HG03064 (cell line): ENCODE results near the gene ZNF763.
"Not testable (repeated sequence)": the region's sequence is repeated elsewhere in the genome, so short reads cannot be mapped to it uniquely, and the experiment has no call there.

Experiments used
- ATAC-seq: cut with Tn5 transposase; IDR thresholded peaks from one replicate; pipeline ENCODE4 v1.9.1; 2021; ENCODE audit warnings: low read depth; ENCODE audit not compliant: unreplicated experiment

The ZNF763 gene

DNA sequence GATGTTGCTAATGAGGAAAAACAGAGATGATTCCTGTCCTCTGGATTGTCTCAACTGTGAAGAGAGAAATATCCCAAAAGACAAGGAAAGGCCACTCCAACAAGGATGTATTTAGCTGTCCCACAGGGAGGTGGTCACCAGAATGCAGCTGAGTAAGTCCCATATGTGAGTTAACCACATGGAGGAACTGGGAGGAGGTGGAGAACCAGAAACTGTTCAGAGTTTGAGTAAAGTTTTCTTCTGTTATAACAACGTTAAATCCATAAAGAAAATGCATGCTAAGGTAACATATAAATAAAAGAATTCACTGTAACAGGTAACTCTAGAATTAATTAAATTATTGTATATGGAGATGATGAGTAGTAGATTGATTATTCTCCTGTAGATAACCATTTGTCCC lies 5.3 kb downstream of the ZNF763 start:
- no peak for ATAC-seq

DNA sequence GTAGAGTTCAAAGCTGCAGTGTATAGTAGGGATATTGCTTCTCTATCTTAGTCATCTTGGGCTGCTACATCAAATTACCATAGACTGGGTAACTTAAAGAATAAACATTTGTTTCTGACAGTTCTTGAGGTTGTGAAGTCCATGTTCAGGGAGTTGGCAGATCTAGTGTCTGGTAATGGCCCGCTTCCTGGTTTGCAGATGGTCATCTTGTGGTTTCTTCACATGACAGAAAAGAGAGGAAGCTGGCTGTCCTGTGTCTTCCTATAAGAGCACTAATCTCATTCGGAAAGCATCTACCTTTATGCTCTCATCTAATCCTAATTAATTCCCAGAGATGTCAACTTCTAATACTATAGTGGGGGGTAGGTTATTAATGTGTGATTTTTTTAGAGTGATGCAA lies 6.2 kb downstream of the ZNF763 start:
- no peak for ATAC-seq

DNA sequence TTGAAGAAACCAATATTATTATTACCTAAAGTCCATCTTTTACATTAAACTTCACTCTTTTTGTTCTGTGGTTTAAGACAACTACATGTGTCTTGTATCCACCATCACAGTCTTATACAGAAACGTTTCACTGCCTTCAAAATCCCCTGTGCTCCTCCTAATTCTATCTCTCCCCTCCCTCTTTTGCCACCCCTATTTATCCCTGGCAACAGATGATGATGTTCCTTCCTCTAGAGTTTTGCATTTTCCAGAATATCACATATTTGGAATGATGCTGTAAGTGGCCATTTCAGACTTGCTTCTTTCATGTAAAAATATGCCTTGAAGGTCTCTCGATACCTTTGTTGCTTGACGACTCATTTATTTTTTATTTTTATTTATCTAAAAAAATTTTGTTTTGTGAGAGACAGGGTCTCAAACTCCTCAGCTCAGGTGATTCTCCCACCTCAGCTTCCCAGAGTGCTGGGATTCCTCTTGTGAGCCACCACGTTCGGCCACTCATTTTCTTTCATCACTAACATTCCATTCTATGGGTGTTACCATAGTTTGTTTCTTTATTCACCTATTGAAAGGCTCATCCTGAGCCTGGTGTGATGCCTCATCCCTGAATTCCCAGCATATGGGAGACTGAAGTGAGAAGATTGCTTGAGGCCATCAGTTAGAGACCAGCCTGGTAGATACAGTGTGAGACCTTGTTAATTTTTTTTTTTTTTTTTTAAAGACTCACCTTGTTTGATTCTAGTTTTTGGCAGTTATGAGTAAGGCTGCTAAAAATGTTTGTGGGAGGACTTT lies 8.4 kb downstream of the ZNF763 start:
- ATAC-seq = no peak

DNA sequence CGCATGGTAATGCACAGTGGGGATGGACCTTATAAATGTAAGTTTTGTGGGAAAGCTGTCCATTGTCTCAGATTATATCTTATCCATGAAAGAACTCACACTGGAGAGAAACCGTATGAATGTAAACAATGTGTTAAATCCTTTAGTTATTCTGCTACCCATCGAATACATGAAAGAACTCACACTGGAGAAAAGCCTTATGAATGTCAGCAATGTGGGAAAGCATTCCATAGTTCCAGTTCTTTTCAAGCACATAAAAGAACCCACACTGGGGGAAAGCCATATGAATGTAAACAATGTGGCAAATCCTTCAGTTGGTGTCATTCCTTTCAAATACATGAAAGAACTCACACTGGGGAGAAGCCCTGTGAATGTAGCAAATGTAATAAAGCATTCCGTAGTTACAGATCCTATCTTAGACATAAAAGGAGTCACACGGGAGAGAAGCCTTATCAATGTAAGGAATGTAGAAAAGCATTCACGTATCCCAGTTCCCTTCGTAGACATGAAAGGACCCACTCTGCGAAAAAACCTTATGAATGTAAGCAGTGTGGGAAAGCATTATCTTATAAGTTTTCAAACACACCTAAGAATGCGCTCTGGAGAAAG lies 13.8 kb downstream of the ZNF763 start:
- no peak for ATAC-seq

GRCh38 chr19:11979527-11979926 lies 14.7 kb downstream of the ZNF763 start:
- no peak for ATAC-seq

GRCh38 chr19:11982526-11982925 lies 17.7 kb downstream of the ZNF763 start:
- ATAC-seq = no peak

DNA sequence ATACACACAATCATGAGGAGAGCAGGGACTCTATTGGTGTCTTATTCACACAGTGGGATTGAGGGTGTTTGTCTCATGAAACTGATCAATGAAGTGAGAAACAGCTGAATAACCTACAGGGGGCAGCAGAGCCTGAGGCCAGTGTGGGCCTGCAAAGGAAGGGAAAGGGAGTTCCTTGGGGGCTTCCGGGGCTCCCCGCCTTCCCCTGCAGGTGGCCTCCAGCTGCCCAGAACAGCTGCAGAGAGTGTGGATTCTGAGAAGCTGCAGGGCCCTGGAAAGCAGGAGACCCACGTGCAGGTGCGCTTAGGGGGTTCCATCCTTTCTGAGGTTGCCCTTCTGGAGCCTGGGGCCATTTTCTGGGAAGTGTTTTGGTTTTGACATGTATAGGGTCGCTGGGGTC lies 20.1 kb downstream of the ZNF763 start:
- ATAC-seq = no peak

DNA sequence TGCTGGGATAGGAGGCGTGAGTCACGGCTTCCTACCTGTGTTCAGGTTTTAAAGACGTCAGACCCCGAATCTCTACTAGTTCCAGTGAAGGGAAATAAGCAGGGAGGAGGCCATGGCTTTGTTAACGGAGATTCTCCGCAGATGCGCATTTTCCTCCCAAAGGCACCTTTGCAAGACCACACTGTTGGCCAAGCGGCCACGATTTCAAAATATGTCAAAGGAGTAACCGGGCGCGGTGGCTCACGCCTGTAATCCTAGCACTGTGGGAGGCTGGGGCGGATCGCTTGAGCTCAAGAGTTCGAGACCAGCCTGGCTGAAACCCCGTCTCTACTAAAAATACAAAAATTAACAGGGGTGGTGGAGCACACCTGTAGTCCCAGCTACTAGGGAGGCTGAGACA lies 21.9 kb downstream of the ZNF763 start:
- ATAC-seq = no peak

DNA sequence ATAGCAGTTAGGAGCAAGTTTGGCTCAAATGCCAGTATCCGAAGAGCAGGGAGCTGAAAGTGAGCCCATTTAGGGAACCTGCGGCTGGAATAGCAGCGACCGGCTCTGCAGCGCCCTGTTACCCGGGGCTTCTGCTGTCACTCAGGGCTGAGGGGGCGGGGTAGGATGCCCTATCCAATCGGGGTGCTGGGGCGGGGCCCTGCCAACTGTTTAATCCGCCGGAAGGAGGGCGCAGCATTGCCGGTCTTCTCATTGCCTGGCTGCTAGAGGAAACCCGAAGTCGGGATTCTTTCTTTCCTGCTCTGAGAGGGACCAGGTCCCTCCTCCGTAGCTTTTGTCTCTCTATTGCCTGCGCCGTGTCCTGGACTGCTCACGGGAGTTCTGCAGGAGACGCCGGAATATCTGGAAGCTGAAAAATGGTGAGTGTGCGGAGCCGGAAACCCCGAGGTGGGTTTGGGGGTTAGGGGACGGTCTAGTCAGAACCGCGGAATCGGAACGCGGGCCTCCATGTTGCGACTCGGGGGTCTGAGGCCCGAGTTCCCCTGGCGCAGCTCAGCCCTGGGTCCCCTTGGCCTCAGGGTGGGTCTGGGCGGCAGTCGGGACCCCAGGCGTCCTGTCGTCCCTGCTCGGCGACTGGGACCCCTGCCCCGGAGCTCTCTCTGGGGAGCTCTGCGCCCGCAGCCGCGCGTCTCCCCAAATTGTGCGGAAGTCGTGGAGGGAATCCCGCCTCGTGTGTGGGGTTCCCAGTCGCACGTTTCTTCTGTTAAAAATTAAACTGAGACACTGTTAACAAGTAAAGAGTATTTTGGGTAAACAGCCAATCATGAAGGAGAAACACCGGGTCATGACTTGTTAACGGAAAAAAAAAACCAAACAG lies 22.8 kb downstream of the ZNF763 start:
- peak; percentile 68 for ATAC-seq

DNA sequence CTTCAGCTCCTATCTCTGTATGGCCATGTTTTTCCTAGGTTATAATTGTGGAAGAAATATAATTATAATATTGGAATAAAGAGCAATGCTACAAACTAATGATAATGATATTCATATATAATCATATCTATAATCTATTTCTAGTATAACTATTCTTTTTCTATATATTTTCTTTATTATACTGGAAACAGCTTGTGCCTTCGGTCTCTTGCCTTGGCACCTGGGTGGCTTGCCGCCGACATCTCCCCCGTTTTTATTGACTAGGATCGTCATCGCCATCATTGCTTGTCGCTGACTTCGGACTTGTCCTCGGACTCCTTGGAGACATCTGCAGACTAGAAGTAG lies 24.2 kb downstream of the ZNF763 start:
- ATAC-seq = no peak

DNA sequence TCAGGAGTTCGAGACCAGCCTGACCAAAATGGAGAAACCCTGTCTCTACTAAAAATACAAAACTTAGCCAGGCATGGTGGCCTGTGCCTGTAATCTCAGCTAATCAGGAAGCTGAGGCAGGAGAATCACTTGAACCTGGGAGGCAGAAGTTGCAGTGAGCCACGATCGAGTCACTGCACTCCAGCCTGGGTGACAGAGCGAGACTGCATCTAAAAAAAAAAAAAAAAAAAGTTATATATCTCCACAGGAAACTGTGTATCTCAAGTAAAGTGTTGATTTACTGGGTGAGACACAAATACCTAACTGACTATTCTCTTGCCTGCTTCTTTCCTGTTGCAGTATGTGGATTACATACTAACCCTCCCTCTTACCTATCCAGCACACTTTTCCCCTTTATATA lies 27.1 kb downstream of the ZNF763 start:
- ATAC-seq = not testable (repeated sequence)

DNA sequence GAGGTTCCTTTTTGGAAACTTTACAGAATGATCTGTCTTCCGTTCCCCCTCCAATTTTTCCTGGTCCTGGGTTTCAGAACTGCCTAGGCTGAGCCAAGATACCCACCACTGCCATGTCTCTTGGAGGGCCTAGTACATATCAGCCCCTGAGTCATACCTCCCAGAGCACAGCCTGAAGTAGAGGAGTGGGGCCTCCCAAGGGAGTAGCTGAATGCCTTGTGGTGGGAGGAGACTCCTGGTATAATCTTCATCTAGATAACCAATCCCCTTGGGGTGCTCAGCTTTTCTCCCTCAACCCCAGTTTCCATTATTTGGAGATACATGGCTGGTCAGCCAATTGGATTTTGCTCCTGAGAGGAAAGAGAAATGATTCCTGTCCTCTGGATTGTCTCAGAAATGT lies 30.3 kb downstream of the ZNF763 start:
- ATAC-seq = no peak

DNA sequence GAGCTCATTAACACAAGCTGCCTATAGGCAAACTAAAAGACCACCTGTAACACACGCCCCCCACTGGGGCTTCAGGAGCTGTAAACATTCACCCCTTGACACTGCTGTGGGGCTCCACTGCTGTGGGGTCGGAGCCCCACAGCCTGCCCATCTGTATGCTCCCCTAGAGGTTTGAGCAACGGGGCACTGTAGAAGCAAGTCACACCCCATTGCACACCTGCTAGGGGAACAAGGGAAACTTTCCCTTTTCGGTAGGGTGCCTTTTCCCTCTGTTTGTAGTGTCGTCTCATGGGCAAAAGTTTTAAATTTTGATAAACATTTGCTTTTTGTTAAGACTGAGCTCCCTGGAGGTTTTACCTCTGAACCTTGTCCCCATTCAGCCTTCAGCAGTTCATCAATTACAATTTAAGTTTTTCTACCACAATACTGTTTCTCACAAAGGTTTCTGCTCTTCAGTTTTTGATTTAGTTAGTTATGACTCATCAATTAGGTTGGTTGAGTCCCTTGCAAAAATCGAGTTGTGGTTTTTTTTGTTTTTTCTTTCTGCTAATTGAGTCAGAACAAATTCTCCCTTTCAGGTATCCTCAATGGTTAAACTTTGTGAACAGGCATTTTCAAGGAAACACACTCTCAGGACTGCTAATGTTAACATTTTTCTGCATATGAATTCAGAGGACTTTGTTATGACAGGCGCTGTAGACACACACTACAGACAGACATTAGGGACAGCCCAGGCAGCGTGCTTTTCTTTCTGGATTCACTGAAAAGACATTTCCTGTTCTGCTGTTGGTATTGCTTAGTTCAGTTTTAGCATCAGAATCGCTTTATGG lies 35.5 kb downstream of the ZNF763 start:
- ATAC-seq = no peak

DNA sequence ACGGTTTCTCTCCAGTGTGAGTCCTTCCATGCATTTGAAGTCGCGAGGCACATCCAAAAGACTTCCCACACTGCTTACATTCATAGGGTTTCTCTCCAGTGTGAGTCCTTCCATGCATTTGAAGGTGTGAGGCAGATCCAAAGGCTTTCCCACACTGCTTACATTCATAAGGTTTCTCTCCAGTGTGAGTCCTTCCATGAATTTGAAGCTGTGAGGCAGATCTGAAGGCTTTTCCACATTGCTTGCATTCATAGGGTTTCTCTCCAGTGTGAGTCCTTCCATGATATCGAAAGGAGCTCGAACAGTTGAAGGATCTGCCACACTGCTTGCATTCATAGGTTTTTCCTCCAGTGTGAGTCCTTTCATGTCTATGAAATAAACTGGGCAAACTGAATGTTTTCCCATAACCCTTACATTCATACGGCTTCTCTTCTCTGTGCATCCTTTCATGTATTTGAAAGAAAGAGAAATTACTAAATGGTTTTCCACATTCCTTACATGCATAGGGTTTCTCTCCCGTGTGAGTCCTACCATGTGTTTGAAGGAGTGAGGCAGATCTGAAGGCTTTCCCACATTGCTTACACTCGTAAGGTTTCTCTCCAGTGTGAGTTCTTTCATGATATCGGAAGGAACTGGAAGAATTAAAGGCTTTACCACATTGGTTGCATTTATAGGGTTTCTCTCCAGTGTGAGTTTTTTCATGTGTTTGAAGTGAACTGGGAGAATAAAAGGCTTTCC lies 50.3 kb downstream of the ZNF763 start:
- no peak for ATAC-seq

DNA sequence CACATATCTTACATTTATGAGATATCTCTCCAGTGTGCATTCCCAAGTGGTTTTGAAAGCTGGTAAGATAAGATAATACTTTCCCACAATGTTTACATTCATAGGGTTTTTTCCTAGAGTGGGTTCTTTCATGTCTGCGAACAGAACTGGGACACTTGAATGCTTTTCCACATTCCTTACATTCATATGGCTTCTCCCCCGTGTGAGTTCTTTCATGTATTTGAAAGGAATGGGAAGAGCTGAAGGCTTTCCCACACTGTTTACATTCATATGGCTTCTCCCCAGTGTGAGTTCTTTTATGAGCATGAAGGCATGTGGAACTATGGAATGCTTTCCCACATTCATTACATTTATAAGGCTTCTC lies 50.9 kb downstream of the ZNF763 start:
- no peak for ATAC-seq
